DLD1 (cell line): ENCODE measurements around the gene UMODL1.

Experiments used
- in situ Hi-C: cut with HindIII; loops from 2 replicates; pipeline ENCODE4 v1.10.0; 2017; ENCODE audit warnings: low sequenced_read_pairs

The UMODL1 gene

DNA sequence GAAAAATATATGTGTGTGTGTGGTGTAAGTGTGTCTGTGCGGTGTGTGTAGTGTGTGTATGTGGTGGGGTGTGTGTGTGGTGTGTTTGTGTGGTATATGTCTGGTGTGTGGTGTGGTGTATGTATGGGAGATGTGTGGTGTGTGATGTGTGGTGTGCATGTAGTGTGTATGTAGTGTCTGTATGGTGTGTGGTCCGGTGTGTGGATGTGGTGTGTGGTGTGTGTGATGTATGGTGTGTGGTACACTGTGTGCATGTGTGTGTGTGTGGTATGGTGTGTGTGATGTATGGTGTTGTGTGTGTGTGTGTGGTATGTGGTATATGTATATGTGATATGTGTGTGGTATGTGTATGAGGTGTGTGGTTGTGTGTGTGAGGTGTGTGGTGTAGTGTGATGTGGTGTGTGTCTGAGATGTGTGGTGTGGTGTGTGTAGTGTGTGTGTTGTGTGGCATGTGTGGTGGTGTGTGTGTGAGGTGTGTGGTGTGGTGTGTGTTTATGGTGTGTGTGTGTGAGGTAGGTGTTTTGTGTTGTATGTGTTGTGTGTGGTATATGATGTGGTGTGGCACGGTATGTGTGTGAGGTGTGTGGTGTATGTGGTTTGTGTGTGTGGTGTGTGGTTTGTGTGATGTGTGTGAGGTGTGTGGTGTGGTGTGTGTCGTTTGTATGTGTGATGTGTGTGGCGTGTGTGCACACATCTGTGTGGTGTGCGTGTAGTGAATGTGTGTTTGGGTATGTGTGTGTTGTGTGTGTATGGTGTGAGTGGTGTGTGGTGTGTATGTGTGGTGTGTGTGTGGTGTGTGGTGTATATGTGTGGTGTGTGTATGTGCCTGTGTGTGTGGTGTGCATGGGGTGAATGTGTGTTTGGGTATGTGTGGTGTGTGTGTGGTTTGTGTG, 112.5 kb downstream of the UMODL1 start:
- in situ Hi-C loops, result loop anchor here (5.0 kb wide), 1 partner anchor 34 kb away; the partner anchor contains the start of gene ABCG1

DNA sequence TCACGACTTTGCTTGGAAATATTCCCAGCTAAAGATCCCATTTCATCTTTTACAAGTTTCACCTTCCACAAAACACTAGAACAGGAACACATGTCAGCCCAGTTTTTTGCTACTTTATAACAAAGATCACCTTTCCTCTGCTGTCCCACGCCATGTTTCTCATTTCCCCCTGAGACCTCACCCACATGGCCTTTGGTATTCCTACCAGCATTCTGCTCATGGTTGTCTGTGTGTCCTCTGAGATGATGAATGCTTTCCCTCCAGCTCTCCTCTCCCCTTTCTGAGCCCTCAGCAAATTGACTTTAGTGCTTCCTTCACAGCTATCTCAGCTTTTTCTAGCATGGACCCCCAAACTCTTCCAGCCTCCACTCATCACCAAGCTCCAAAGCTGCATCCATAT, 115.5 kb downstream of the UMODL1 start:
- in situ Hi-C loops, result no loop called here

DNA sequence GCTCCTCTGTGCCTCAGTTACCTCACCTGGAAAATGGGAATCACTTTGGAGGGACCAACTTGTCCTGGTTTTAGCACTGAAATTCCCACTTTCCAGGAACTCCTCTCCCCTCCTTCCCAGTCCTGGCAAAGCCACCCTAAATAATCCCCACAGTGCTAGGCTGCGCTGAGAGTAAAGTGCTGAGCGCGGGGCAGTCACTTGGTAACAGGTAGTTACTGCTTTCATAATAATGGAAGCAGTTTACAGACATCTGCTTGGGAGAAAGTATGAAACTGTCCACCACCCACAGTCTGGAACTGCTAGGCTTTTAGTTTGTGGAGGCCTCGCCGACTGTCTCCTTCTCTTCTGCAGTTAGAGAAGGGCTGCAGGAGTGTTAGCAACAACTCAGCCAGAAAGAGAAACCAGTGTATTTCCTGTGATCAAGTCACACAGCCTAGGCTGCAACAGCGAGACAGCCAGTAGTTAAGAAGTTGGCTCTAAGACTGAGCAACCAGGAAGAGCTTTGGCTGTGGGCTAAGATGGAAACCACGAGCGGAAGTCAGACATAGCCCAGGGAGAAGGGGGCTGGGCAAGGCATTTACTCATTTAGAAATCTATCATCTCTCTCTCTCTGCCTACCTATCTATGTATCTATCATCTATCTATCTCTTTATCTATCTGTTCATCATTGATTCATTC, 117.0 kb downstream of the UMODL1 start:
- in situ Hi-C loops, result no loop called here

- in situ Hi-C loops, result no loop called here
Measured at GRCh38 chr21:42188663-42189062, 117.5 kb downstream of the UMODL1 start.

DNA sequence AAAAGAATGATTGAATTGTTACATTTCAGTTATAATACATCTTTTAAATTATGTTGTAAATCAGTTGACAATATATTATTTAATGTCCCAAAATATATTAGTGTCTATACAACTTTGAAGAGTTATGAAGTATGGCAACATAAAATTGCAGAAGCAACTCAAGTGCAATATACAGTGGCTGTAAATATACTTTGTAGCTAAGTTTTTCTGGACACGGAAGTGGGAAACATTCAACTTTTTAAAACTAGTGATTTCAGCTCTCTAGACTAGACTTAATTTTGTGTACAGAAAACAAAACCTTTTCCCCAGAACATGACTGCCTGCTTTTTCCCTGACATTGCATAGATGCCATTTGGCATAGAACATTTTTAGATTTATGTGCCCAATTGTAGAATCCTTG, 118.3 kb downstream of the UMODL1 start:
- in situ Hi-C loops, result no loop called here

- in situ Hi-C loops, result no loop called here
Measured at GRCh38 chr21:42189860-42190485, 118.9 kb downstream of the UMODL1 start.

GRCh38 chr21:42190486-42190863, 119.4 kb downstream of the UMODL1 start:
- in situ Hi-C loops, result no loop called here

DNA sequence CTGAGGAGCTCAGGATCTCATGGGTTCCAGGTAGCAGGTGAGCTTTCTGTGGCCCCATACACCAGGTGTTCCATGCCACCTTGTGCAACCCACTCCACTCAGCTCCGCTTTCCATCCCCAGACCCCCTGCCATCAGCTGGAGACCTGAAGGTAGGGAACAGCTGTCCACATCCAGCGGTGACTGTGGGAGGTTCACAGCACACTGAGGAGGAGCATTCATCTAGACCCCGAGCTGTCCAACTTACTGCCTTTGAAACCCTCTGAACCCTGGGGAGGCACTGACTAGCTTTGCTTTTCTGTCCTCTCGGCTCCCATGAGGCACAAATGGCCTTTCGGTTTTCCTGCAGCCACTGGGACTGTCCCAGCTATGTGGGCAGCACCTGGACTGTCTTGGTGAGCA, 119.9 kb downstream of the UMODL1 start:
- in situ Hi-C loops, result no loop called here

- in situ Hi-C loops, result no loop called here
Measured at GRCh38 chr21:42191696-42192595, 120.8 kb downstream of the UMODL1 start.
